Keratinocyte (primary cell): ENCODE data around the gene IMPDH2.

Experiments
- EZH2 ChIP-seq: IDR thresholded peaks from one replicate; pipeline ENCODE4 v1.6.1; 2012; ENCODE audit warnings: inconsistent platforms, mild to moderate bottlenecking, low read length, moderate library complexity
- TF ChIP-seq, protein P1 (sequence below), 3 experiments: IDR thresholded peaks in 1 of 3; conservative IDR thresholded peaks in 1 of 3; optimal IDR thresholded peaks in 1 of 3; 2 replicates in 2 of 3; 3 replicates in 1 of 3; pipeline versions ENCODE3 to v1.5.1; 2011; ENCODE audit warnings: low read length in 3 of 3, mild to moderate bottlenecking in 3 of 3, moderate library complexity in 2 of 3, control low read depth in 1 of 3, inconsistent platforms in 1 of 3; ENCODE audit not compliant: insufficient read depth in 2 of 3; ENCODE audit errors: extremely low read depth in 1 of 3

DNA sequence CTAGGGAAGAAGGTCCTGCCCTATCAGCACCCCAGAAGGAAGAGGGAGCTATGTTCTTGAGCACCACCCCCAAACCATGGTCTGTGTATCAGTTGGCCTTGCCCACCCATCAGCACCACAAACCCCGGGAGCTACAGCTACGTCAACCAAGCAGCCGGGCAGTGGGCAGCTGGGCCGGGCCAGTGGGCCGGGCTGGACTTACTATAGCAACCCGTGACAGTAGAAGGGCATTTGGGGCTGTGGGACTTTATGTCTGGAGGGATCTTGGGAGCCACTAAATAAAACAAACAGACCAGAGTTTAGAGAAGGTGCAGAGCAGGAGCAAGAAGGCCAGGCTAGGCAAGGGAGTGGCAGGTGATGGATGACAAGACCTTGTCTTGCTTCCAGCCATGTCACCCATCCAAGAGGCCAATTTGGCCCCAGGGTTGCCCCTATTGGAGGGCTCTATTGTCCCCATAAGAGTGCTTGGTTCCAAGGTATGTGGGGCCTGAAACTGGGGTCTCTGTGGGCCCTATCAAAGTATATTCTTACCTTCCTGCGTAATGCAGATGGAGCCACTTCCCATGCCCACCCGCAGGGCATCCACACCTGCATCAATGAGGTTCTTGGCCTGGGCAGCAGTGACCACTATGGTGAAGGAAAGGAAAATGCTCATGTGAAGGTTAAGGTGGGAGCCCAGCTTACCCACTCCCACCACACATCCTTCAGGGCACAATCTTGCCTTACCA, 3.2 kb downstream of the IMPDH2 start:
- TF ChIP-seq, protein P1, sequence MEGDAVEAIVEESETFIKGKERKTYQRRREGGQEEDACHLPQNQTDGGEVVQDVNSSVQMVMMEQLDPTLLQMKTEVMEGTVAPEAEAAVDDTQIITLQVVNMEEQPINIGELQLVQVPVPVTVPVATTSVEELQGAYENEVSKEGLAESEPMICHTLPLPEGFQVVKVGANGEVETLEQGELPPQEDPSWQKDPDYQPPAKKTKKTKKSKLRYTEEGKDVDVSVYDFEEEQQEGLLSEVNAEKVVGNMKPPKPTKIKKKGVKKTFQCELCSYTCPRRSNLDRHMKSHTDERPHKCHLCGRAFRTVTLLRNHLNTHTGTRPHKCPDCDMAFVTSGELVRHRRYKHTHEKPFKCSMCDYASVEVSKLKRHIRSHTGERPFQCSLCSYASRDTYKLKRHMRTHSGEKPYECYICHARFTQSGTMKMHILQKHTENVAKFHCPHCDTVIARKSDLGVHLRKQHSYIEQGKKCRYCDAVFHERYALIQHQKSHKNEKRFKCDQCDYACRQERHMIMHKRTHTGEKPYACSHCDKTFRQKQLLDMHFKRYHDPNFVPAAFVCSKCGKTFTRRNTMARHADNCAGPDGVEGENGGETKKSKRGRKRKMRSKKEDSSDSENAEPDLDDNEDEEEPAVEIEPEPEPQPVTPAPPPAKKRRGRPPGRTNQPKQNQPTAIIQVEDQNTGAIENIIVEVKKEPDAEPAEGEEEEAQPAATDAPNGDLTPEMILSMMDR (optimal IDR thresholded peaks at IDR 0.05 in 1 of 3, IDR thresholded peaks at IDR 0.05 in 1 of 3, conservative IDR thresholded peaks at IDR 0.05 in 1 of 3; ENCODE audit: extremely low read depth in 1 of 3, insufficient read depth in 2 of 3, low read length in 3 of 3): no peak
- no peak for TF ChIP-seq EZH2
